Ureter (tissue), 1 donor: ENCODE data around the gene PPDPF. TPM values are rescaled to one million over a fixed set of nuclear protein-coding genes. Genes with fewer than 3 reads are reported as not detected.
A peak's percentile ranks its signal among the peaks of the same experiment; 100 is the strongest.

Experiments
- DNase-seq: peaks from one replicate; pipeline ENCODE4 v3.0.0-alpha.2; 2020; ENCODE audit warnings: low spot score
- total RNA-seq: library from RNA; stranded (reverse); gene quantifications from one replicate; pipeline ENCODE4 v1.2.4, GENCODE V29; 2023
- donor health status: DM: yes; HTN: yes; CAD: no.

PPDPF gene
- total RNA-seq, 1 donor from 2014 or later: 507 TPM

- DNase-seq: peak; percentile 95
These were observed 17.1 kb downstream of the PPDPF start for GRCh38 chr20:63537525-63538203.

GRCh38 chr20:63538204-63539091 is 17.9 kb downstream of the PPDPF start:
- DNase-seq: peak; percentile 94

GRCh38 chr20:63539092-63539430 is 18.5 kb downstream of the PPDPF start:
- no peak for DNase-seq

DNA sequence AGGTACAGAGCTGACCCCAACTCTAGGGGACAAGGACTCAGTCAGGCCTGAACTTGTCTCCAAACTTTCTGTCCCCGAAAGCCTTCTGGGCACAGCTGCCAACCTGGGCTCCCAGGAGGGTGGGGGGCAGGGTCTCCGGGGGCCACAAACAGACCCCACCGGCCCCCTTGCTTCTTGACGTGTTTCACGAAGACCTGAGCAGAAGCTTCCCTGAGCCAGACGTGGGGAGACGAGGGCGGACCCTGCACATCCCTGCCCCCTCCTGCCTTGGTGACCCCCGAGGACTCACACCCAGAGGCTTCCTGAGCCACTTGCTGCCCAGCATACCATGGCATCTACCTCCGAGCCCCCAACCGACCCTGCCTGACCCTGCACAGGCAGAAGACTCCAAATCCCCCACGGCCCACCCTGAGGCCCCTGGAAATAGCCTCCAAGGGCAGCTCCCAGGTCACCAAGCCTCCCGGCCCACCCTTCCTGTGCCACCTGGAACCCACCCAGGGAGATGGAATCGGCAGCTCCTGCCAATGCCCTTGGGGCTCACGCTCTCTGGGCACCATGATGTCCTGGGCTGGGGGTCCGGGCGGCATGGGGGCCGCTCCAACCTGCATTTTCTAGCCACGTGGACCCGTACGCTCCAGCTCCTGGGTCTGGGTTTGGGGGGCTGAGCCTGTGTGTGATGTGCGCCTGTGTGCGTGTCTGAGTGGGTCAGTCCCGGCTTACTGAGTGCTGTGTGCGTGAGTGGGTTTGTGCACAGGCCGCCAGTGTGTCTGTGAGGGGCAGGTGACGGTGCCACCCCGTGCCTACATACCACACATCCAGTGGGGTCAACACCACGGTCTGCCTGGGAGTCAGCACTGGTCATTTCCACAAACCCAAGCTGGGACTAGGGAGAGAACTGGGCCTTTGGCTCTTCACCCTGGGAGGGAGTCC is 19.1 kb downstream of the PPDPF start:
- no peak for DNase-seq

GRCh38 chr20:63540417-63541186 is 20.0 kb downstream of the PPDPF start:
- DNase-seq: no peak

- no peak for DNase-seq
These were observed 20.8 kb downstream of the PPDPF start for GRCh38 chr20:63541371-63541770.

DNA sequence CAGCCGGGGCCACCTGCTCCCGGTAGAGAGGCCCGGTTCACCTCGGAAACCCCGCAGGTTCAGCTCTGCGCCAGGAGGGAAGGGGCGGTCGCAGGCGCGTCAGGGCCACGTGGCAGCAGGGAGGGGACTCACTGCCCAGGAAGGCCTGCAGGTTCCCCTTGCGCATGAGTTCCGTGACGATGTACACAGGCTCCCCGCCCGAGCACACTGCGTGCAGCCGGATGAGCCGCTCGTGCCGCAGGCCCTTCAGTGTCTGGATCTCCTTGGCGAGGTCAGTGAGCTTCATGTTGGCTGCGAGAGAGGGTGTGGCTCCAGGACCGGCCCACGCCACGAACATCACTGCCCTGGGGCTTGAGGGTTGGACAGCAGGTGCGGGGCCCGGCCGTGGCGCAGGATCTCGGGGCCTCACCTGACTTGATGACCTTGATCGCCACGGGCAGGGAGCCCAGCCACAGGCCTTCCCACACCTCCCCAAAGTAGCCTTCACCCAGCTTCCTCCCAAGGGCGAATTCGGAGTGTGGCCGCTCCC is 21.5 kb downstream of the PPDPF start:
- no peak for DNase-seq

DNA sequence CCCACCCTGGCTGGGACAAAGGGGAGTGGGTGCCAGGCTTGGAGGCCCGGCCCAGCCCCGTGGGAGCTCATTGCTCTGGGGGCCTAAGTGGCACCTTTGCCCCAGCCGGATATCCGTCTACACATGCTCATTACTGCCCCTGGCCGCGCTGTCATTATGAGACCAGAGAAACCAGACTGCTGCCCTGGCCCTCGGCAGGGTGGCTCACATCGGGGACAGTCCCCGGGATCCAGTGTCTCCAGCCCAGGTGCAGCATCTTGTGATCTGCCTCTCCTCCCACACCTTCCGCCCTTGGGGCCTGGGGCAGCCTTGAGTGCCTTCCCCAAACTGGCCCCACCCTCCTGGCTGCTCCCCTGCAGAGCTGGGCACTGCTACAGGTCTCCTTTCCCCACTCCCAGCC is 22.1 kb downstream of the PPDPF start:
- no peak for DNase-seq

DNA sequence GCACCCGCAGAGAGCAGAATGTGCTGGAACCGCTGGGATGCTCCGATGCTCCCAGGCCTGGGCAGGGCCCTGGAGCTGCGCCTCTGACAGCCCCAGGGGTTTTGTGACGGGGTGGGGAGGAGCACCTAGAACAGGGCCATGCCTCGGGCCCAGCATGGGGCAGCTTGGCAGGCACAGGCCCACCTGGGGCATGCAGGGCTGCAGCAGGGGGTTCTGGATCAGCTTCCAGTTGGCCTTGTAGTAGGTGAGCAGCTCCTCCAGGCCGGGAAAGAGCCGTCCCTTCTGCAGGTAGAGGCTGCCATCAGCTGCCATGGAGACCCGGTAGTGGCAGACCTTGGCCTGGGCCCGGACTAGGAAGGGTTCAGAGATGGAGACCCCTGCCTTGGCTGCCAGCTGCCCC is 22.6 kb downstream of the PPDPF start:
- no peak for DNase-seq

- no peak for DNase-seq
These were observed 23.2 kb downstream of the PPDPF start for GRCh38 chr20:63543733-63544132.

- no peak for DNase-seq
These were observed 23.8 kb downstream of the PPDPF start for GRCh38 chr20:63544241-63544957.

GRCh38 chr20:63544958-63545516 is 24.5 kb downstream of the PPDPF start:
- no peak for DNase-seq

- DNase-seq: no peak
These were observed 25.2 kb downstream of the PPDPF start for GRCh38 chr20:63545814-63546213.

- no peak for DNase-seq
These were observed 25.8 kb downstream of the PPDPF start for GRCh38 chr20:63546256-63546955.

GRCh38 chr20:63546956-63547724 is 26.6 kb downstream of the PPDPF start:
- no peak for DNase-seq

DNA sequence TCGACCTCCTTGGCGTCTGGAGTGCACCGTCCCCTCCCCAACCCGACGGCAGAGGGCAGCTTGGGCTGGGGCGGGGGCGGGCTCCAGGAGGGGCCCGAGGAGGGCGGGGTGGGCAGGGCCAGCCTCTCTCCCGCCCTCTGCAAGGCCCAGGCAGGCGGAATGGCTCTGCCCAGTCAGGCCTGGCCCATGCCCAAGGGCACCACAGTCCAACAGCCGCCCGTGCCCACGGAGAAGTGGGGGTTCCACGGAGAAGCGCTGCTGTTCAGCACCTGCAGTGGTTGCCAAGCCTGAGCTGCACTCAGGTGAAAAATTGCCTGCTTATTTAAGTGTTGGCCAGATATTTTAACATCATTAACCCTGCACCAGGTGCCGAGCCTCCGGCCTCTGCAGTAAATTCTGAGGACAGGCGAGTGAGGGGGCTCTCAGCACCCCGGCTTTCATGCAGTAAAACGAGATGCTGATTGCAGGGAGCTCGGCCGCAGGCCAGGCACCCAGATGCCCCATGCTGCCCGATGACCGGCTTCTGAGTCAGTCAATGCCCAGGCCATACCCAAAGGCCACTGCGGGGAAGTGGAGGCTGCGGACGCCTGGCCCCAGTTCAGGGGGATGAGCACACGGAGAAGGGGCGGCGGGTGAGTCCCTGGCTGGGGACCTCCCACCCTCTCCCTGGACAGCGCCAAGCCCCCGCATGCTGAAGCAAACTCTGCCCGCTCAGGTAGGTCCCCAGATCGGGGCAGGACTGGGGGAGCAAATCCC is 27.3 kb downstream of the PPDPF start, which contains the start of gene SRMS:
TSS of gene SRMS (minus strand) at position 25 of the 756 bp plus-strand sequence. CDS start 286 bp downstream, outside the sequence.
- no peak for DNase-seq

DNA sequence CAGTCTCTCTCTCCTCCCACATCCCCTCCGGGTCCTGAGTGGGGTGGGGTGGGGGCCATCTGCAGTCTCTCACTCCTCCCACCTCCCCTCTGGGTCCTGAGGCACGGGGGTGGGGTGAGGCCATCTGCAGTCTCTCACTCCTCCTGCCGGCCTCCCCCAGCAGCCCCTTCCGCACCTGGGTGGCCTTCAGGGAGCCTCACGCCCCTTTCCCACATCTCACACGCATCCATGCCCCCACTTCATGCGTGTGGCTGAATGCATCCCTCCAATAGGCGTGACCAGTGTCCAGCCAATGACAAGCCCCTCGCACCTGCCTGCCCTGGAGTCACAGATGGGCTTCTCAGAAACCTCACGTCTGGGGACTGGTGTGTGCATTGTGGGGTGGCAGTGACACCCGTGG is 28.0 kb downstream of the PPDPF start:
- no peak for DNase-seq

DNA sequence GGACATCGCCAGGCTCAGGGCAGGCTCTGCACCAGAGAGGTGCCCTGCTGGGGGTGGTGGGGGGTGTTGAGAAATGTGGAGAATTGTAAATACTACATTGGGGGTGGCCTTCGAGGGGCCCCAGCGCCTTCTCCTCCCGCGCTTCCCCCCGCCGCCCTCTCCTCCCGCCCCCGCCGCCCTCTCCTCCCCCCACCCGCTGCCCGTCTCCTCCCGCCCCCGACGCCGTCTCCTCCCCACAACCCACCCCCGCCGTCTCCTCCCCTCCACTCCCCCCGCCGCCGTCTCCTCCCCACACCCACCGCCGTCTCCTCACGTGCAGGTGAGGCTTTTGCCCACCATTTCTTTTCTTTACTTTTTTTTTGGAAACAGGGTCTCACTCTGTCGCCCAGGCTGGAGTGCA is 28.5 kb downstream of the PPDPF start:
- DNase-seq: no peak
